Astrocyte of the hippocampus (primary cell): ENCODE measurements around the gene PGAP6.

Experiments
- DNase-seq: peaks from one replicate; pipeline ENCODE4 v3.0.0; 2011; ENCODE audit warnings: low read depth, low spot score

Gene PGAP6

GRCh38 chr16:330741-331140, 51.0 kb downstream of the PGAP6 start:
- DNase-seq: no peak

DNA sequence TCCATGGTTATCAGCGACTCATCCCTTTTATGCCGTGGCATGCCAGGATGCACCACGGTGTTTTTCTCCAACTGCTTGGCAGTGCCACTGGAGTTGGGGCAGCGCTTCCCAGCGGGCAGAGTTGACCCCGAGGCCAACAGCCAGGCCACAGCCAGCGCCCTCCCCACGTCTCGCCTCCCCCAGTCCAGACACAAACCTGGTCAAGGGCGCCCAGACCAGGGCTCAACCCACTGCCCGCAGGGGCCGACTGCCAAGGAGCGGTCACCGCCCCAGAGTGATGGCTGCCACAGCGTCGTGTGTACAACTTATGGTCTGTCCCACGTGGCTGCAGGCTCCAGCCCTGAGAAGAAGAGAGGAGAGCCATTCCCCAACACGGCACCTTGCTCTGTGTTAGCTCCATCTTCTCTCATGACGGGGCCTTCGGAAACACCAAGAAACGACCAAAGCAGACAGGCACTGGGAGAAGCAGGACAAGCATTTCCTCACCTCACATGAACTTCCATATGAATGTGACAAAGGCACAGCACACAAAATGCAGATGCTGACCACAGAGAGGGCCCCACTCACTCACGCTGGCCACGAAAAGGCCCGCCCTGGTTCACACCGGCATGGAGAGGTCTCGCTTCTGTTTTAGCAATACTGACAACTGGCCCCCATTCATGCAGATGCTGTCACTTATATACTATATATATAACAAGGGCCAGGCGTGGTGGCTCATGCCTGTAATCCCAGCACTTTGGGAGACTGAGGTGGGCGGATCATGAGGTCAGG, 56.2 kb downstream of the PGAP6 start:
- DNase-seq: no peak

- DNase-seq: no peak
These were observed 57.1 kb downstream of the PGAP6 start for GRCh38 chr16:324451-325334.

DNA sequence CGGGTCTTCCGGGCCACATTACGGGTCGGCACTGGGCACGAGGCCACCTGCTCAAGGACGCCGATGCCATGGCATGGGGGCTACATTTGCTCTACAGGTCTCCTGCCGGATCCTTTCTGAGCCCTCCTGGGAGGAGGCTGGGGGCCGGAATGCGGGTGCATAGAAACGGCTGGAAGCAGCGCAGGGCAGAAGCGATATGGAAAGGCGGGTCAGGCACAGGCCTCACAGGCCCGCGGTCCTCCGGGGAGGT, 57.7 kb downstream of the PGAP6 start:
- DNase-seq: no peak

DNA sequence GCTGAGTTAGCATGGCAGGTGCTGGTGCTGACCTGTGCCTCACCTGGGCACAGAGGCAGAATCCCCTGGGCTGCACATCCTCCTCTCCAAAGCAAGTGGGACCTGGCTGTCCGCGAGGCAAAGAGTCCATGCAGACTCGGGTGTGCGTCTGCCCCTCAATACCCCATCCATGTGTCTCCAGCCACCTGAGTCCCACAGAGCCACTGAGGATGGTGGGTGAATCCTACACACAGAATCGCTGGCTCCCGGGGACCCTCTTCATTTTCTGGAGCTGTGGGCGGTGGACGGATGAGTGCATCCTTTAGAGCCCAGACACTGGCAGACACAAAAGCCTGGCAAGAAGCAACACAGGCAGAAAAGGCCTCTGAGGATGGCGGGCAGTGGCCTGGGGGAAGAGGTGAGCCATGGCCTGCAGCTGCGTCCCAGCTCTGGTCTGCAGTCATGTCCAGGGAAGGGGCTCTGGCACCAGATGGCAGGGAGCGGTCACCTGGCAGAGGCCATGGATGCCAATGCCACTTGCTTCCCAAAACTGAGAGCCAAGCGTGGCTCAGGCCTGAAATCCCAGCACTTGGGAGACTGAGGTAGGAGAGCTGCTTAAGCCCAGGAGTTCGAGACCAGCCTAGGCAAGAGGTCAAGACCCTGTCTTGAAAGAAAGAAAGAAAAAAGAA, 59.2 kb downstream of the PGAP6 start:
- DNase-seq: no peak

GRCh38 chr16:321532-321931, 60.2 kb downstream of the PGAP6 start:
- no peak for DNase-seq
